ENCODE results near the gene NRN1. TPM values are rescaled to one million over a fixed set of nuclear protein-coding genes. Genes with fewer than 3 reads are reported as not detected.
"Not testable (repeated sequence)": the region's sequence is repeated elsewhere in the genome, so short reads cannot be mapped to it uniquely, and the experiment has no call there.

NRN1 gene
- total RNA-seq, 1 donor from 2014 or later: 9.8 TPM

GRCh38 chr6:5979650-5980420 lies 26.9 kb downstream of the NRN1 start:
- H3K4me1 ChIP-seq: no peaks in the 10 kb centered on the region
- no peak for DNase-seq (ENCODE audit: extremely low spot score in 2 of 2)
- TF ChIP-seq POLR2A (IDR thresholded peaks at IDR 0.05): no peak
- TF ChIP-seq CTCF (IDR thresholded peaks at IDR 0.05): no peak
- no peak for TF ChIP-seq POLR2AphosphoS5 (IDR thresholded peaks at IDR 0.05; ENCODE audit: insufficient read depth in 1 of 2, low read depth in 1 of 2)
- no peak overlapping the region for H3K4me3 ChIP-seq
- no peaks in the 10 kb centered on the region for H3K27me3 ChIP-seq
- H3K9me3 ChIP-seq: no peaks in the 10 kb centered on the region
- no peaks in the 10 kb centered on the region for H3K36me3 ChIP-seq
- H3K27ac ChIP-seq: no peak overlapping the region
- intact Hi-C loops (cut with DNase I): no loop called here

GRCh38 chr6:5976811-5977210 lies 29.9 kb downstream of the NRN1 start:
- Histone ChIP-seq H3K36me3 (no peaks in the 10 kb centered on the region), H3K4me3 (no peak overlapping the region), H3K9me3 (no peaks in the 10 kb centered on the region), H3K4me1 (no peaks in the 10 kb centered on the region), H3K27me3 (no peaks in the 10 kb centered on the region), H3K27ac (no peak overlapping the region)
- DNase-seq (ENCODE audit: extremely low spot score in 2 of 2): no peak
- no peak for TF ChIP-seq POLR2AphosphoS5 (IDR thresholded peaks at IDR 0.05; ENCODE audit: insufficient read depth in 1 of 2, low read depth in 1 of 2)
- TF ChIP-seq POLR2A (IDR thresholded peaks at IDR 0.05): no peak
- TF ChIP-seq CTCF (IDR thresholded peaks at IDR 0.05): no peak
- intact Hi-C loops (cut with DNase I): no loop called here

GRCh38 chr6:5968817-5969734 lies 37.6 kb downstream of the NRN1 start:
- no peaks in the 10 kb centered on the region for H3K9me3 ChIP-seq
- DNase-seq (ENCODE audit: extremely low spot score in 2 of 2): no peak

GRCh38 chr6:5968036-5968435 lies 38.7 kb downstream of the NRN1 start:
- H3K9me3 ChIP-seq; DNase-seq (ENCODE audit: extremely low spot score in 2 of 2); H3K4me1 ChIP-seq; intact Hi-C loops (cut with DNase I); H3K36me3 ChIP-seq; H3K4me3 ChIP-seq; H3K27me3 ChIP-seq; H3K27ac ChIP-seq: not testable (repeated sequence)

More at GRCh38 chr6:5968817-5969734, 37.6 kb downstream of the NRN1 start:
- Histone ChIP-seq H3K36me3 (no peaks in the 10 kb centered on the region), H3K4me3 (no peak overlapping the region), H3K4me1 (no peaks in the 10 kb centered on the region), H3K27ac (no peak overlapping the region), H3K27me3 (no peaks in the 10 kb centered on the region)
- TF ChIP-seq POLR2AphosphoS5 (IDR thresholded peaks at IDR 0.05; ENCODE audit: insufficient read depth in 1 of 2, low read depth in 1 of 2) (no peak), POLR2A (IDR thresholded peaks at IDR 0.05) (no peak), CTCF (IDR thresholded peaks at IDR 0.05) (no peak)
- intact Hi-C loops (cut with DNase I): no loop called here

- Histone ChIP-seq H3K4me1 (no peaks in the 10 kb centered on the region), H3K27ac (no peak overlapping the region), H3K36me3 (no peaks in the 10 kb centered on the region), H3K9me3 (no peaks in the 10 kb centered on the region), H3K4me3 (no peak overlapping the region), H3K27me3 (no peaks in the 10 kb centered on the region)
- DNase-seq (ENCODE audit: extremely low spot score in 2 of 2): no peak
- TF ChIP-seq CTCF (IDR thresholded peaks at IDR 0.05) (no peak), POLR2A (IDR thresholded peaks at IDR 0.05) (no peak), POLR2AphosphoS5 (IDR thresholded peaks at IDR 0.05; ENCODE audit: insufficient read depth in 1 of 2, low read depth in 1 of 2) (no peak)
- intact Hi-C loops (cut with DNase I): no loop called here
These were observed 39.1 kb downstream of the NRN1 start for GRCh38 chr6:5967594-5967993.

Data from vagina (tissue), 2 donors.